GM21576 (cell line): ENCODE results near the gene PDE11A.

Experiments used
- ATAC-seq: cut with Tn5 transposase; IDR thresholded peaks from one replicate; pipeline ENCODE4 v1.9.1; 2021; ENCODE audit warnings: mild to moderate bottlenecking, moderate library complexity; ENCODE audit not compliant: unreplicated experiment

PDE11A gene

DNA sequence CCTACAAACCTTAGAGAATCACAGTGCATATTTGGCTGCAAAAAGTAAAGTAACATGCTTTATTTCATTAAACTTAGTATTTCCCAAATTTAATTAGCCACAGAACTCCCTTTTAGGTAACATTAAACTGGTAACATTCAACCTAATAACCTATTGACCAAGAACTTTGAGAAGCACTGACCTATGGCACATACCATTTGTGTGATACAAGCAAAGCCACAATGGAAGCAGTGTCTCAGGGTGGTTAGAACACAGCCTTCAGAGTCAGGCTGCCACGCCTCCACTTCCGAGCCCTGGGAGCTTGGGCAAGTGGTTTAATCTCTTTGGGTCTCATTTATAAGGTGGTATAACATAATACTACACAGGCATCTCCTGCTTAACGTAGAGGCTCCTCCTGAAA, 301.4 kb downstream of the PDE11A start:
- no peak for ATAC-seq

DNA sequence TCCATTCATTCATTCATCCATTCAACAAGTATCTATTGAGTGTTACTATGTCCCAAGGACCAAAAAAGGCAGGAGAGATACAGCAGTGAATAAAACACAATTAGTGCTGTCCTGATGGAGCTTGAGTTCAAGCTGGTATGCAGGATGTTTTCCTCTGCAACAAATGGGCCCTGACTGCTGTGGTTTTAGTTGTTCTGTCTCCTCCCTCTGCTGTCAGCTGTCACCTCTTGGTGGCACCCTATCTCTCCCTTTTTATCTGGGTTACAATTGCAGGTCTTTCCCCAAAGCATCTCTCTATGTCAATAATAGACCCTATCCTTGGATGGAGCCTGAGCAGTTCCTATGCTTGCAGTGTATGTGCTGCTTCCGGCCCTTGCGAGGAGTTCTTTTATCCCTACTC, 304.8 kb downstream of the PDE11A start:
- no peak for ATAC-seq

DNA sequence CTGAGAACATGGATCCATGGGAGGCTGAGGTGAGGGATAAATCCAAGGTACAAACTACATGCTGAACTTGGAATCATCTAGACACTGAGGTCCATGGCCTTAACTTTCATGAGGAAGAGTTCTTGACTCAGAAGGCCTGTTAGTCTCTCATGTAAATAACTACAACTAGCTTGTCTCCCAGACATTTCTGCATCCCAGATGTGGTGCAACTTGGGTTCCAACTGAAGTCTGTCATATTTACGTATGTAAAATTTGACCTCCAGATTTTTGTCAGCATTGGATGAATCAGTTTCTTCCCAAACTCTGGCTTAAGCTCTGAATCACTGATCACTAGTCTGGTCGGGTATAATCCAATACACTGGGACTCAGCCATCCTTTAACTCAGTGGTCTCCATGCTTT, 306.9 kb downstream of the PDE11A start:
- no peak for ATAC-seq

DNA sequence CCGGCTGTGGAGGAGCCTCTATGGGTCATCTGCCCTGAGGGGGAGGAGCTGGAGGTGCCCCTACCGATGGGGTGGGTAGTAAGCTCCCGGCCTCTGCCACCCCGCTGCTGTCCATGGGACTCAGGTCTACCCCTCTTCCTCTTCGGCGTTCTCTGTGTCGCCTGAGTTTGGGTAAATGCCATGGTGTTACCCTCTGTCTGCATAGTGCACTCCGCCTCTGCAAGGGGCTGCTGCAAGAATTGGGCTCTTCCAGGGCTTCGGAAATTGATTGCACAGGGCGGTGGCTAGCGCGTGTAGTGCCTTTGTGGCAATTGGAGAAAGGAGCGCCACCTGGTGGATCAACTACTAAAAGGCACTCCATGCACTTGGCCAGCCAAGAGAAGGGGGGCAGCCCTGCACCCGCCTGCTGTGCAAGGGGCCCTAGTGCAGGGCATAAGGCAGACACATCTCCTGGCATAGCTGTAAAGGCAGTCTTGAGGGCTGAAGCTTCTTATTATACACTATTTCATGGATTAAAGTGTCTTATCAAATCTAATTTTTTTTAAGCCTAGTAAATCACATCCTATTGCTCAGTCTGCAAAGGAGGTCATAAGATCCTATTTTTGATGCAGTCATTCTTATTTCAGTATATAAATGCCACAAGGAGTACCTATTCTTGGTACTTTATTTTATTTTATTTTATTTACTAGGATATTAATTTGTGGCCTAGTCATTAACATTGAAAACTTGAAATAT, 308.9 kb downstream of the PDE11A start:
- ATAC-seq, result peak; percentile 97

DNA sequence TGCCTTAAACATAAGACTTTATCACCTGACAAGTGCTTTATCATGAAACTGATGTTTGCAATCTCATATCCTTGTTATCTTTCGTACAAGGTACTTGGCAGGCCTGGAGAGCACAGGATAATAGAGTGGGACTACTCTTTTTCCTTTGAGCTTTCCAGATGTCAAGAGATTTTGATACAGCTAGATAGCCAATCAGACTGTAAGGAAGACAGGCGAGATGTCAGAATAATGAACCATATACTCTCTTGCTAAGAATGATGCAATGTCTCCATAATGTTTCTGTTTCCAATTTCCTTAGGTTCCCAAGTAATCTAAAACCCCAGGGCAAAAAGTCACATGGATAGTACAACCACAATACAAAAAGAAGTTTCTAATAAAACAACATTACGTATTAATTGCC, 313.1 kb downstream of the PDE11A start:
- ATAC-seq, result no peak

DNA sequence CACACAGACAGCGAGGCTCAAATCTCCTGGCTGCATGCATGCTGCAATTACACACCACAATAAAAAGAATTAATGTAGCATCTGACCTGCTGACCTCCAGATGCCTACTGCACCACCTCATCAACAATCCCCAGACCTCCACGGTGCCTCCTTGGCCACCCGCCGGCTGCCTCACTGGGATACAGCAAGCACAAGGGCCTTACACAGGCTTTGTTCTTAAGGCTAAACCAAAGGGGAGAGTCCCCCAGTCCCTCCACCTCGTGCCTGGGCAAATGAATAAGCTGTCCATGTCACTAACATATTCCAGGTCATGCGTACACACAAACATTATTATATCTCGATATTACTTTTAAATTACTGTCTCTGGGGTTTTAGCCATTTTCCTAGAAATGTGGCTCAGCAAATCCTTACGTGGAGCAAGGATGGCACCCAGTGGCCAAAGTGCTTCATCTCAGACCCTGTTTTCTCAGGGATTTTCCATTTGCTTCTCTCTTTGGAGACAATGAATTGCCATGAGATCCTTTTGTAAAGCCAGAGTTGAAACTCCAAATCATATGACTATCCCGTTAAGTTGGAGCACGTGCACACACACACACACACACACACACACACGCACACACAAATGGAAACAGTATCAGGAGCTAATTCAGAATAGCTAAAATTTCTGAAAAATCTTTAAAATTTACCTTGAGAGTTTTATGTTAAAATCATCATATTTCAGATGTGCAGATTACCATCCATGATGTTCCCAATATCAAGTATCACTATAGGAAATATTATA, 313.8 kb downstream of the PDE11A start:
- no peak for ATAC-seq

DNA sequence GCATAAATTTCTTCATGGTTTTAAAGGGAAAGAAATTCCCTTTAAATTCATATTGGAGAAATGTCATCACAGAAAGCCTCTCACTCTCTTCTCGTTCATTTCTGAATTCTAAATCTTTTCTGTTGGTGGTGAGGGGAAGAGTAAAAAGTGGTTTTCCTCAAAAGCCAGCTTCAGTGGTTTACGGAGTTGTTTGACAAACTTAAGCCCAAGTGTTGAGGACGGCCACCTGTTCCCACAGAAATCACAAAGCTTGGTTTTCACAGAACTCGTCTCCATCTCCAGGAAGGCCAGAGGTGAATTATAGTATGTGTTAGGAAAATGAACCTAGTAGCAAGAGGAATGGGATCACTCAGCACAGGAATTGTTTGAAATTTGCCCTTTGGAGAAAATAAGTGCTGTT, 316.2 kb downstream of the PDE11A start:
- ATAC-seq, result no peak

DNA sequence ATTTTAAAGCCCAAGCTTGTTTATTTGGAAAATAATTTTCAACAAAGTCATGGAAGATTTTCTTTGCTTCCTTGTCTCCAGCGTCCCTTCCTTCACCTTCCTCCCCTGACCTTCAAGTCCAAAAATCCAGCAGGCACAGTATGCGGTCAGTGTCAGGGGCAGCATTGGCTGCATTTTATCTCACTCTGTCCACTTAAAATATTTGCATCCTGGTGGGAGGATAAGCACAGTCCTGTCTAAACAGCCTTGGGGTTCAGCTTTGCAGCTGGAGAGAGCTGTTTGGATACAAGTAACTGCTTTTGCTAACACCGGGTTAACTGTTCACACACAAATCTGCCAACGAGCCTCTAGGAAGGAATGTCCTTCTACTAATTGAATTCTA, 318.1 kb downstream of the PDE11A start:
- ATAC-seq, result no peak

DNA sequence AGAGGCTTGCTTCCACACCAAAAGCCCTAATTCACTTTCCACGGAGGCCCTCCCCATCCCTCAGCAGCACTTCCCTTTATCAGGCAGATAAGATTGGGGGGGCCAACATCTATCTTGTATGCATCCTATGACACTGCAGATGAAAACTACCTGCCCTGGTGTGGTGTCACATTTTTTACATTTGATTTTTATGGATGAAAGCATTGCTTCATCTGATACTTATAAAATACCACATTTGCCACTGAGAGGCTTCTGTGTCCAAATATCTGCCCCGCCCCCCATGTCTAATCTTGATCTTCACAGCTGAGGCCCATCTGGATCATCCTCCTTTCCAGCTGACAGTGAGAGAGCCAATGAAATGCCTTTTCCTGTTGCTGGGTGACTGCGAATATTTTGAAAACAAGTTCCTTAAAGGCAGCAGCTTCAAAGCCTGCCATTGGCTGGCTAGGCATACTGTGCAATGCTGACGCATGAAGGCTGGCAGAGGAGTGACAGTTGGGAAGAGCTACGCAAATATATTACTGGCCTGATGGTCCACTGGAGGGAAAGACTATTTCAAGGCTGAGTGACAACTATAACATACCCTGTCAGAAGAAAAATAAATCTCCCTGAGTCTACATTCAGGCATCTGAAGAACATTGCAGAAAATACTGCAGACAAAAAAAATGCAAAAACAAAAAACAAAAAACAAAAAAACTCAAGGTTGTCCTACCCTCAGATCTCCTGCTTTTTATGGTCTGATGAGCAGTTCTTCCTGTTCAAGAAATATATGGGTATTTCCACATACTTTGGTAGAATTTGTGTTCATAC, 318.7 kb downstream of the PDE11A start:
- no peak for ATAC-seq

DNA sequence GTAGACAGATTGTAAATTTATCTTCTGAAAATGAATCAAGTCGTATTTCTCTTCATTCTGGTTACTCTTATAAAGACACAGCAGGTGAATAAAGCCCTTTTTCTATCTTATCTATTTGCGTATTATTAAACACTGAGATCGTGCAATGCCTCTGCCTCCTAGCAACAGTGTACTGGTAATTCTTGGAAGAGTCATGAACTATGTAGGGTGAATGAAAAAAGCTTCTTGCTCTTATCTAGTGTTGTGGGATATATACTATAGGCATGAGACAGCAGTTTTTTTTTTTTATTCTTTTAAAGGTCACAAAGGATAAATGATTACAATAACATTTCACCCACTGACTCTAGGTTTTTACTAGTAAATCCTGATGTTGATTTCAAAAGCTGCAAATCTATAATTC, 324.2 kb downstream of the PDE11A start:
- no peak for ATAC-seq

DNA sequence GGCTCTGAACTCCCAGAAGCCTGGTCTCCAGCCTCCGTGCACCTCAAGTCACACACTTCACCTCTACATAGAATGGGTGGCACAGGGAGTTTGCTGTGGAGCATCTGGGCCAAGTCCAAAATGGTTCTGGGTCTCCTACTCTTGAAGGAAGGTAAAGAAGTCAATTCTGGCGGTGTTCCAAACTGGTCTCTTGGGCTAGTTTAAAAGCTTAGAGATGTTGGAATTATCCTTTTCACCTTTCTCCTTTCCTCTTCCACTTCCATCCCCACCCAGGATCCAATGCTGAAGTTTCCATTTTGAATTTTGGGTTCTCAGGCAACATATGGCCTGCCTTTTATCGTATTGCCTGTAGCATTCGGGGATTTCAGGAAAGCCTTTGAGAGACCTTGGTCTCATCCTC, 325.2 kb downstream of the PDE11A start:
- no peak for ATAC-seq

DNA sequence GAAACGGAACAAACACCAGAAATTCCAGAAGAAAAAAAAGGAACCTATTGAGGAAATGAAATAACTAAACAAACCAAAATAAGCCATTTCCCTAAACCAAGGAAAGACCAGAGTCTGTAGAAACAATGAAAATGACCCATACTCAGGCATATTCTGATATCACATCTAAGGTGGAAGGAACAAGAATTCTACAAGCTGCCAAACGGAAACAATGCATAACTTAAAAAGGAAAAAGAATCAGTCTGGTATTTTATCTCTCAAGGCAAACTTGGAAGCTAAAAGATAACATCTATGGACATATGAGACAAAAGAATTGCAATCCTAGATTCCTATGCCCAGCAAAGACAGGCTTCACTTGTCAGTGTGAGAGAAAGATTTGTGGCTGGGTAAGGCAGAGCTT, 326.2 kb downstream of the PDE11A start:
- ATAC-seq, result no peak

DNA sequence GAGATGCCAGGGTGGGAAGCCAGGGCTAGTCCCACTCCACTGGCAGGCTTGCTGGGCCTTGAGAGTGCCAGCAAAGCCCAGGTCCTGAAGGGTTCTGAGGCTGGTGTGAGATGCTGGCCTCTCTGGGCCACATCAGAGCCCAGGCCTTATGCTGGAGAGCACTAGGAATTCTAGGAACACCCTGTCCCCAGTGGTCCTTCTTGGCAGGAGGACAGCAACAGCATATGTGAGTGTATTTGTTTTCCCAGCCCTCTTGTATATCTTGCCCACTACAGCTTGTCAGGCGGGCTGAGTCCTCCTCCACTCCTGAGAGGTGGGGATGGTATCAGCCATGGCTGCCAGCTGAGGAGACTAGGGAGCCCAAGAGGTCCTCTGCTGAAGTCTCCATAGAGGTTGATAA, 327.0 kb downstream of the PDE11A start:
- ATAC-seq, result no peak

DNA sequence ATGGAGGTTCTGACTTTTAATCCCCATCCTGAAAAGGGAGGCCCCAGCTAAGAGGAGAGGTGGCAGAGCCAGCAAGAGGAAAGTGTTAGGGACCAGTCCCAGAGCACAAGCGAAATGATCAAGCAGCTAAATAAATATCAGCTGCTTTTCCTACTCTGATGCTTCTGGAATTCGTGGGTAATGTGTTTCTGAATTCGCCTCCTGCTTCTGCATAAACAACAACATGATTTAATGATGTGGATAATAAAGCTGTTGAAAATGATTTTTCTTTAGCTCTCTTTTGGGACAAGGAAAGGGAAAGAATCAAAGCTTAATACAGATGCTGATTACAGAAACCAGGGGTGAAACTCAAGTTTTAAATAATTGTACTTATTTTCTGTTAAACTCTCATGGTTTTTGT, 329.7 kb downstream of the PDE11A start:
- no peak for ATAC-seq

DNA sequence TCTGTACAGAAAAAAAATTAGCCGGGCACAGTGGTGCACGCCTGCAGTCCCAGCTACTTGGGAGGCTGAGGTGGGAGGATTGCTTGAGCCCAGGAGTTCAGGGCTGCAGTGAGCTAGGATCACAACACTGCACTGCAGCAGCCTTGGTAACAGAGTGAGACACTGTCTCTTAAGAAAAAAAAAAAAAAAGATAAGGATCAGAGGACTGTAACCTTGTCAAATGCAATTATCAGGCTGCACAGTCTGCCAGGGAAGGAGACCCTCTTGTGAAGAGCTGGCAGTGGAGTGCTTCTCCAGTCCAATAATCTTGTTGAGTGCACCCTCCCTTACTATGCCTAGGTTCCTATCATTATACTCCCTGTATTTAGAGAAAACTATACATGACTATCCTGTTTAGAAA, 330.7 kb downstream of the PDE11A start:
- no peak for ATAC-seq

DNA sequence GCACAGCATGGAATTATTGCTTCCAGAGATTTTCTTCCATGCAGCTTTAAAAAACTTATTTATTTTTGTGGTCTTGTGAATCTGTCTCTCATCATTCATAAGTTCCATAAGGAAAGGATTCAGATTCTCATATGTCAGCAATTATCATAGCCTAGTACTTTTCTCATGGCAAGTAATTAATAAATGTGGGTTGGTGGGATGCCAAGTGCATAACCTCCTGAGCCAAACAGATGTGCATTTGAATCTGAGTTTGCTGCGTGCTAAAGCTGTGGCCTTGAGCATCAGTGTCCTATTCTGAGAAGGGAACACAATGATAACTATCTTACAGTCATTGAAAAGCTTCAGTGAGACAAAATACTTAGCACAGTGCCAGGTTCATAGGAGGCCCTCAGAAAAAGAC, 331.9 kb downstream of the PDE11A start:
- ATAC-seq, result no peak

DNA sequence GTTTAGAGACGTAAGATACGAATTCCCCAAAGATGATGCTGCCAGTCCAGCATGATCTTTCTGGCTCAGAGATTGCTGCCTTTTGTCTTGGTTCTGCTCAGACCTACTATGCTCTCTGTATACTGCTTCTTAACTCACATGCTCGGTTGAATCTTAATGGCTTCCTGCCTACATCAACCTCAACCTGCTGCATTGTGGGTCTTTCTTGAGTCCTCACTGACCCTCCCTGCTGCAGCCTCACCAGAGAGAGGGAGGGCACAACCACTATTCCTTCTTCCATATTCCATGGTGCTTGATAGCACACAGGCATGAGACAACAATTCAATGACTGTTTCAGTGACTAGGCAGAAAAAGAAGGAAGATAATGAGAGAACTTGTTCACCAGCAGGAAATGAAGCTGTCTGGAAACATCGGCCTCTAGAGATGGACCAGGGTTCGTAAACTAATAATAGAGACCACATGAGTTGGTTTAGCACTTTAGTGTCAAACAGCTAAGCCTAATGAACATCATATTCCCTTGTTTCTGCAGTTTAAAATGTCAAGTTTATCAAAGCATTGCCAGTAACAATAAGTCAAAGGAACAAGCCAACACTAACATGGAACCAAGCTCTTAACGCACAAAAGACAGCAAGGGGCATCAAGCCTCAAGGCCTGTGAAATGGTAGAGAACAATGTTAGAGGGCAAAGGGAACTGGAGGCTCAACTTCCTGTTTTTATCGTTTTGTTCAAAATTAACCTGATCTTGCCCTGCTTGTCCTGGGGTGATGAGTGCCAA, 333.9 kb downstream of the PDE11A start:
- no peak for ATAC-seq

DNA sequence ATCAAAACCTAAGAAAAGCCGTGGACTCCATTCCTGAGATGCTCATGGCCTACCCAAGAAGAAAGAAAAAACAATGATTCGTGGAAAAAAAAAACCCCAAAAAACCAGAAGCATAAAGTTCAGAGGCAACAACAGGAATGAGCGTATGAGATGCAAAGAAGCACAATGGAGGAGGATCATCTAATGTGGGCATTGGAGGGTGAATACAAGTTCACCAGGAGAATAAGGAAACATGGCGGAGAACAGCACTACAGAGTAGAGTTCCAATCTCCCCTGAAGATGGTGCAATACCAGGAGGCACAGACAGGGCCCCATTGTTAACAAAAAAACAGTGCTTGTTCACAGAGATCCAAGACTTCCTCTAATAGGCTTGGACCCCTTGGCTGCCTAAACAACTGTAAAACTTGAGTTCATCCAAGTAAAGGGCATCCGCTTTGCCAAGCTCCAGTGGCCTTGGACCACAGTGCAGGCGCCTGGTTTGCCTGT, 337.2 kb downstream of the PDE11A start:
- no peak for ATAC-seq

DNA sequence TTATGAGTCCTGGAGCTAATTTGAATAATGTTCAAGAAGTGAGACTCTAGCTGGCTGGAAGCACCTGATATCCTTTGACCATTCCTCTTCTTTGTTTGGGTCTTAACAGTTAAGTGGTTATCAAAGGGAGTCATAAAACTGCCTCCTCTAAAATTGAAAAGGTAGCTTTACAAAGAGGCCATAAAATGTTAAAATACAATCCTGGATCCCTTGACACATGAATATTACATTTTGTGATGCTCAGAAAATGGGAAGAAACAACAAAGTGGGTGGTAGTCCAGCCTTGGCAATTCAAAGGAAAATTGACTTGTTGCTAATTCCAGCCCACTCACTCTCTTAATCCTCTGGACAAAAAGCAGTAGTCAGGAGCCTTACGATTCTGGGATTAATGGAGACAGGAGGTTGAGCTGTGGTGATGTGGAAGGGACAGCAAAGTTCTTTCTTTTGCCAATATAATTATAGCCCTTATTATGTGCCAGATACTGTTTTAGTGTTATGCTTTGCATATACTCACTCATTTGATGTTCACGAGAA, 339.2 kb downstream of the PDE11A start:
- no peak for ATAC-seq

DNA sequence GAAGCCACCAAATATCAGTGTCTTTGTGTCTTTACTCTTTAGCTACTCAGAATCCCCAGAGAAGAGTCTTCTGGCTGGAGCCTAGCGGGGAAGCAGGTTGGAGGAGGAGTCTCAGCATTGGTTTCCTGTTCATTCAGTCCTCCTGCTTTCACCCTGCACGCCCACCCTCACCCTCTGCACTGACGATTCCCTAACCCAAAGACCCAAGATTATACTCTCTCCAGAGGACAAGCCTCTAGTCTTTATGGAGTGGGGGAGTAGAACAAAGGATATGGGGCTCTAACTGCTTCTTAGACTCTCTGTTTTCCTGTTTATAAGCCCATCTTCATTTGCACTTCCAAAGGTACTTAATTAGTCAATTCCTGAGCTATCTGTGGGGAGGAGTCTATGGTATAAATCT, 341.2 kb downstream of the PDE11A start:
- ATAC-seq, result no peak

DNA sequence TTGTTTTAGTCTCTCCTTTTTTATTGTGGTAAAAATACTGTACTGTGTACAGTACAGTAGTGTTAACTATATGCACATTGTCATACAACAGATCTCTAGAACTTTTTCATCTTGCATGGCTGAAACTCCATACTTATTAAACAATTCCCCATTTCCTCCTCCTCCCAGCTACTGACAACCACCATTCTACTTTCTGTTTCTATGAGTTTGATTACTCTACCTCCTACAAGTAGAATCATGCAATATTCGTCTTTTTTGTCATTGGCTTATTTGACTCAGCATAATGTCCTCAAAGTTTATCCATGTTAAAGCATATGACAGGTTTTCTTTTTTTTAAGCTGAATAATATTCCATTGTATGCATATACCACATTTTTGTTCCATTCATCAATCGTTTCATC, 341.8 kb downstream of the PDE11A start:
- no peak for ATAC-seq
